ENCODE measurements around the gene SLC26A11.
"Not testable (repeated sequence)": the region's sequence is repeated elsewhere in the genome, so short reads cannot be mapped to it uniquely, and the experiment has no call there.

The SLC26A11 gene

DNA sequence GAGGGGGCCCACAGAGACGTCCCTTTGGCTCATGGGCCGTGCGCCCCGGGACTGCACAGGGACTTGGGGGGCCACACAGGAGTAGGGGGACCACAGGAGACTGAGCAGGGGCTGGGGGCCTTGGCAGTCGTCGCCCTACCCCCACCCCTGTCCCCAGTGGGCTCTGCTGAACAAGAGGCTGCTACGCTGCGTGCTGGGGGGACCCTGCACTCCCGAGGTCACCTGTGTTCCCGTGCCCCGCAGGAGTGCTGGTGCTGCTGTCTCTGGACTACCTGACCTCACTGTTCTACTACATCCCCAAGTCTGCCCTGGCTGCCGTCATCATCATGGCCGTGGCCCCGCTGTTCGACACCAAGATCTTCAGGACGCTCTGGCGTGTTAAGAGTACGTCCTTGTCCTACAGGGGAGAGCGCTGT lies 26.0 kb downstream of the SLC26A11 start:
- DNase-seq = no peak

- no peak for DNase-seq
Measured at GRCh38 chr17:80246726-80247125, 26.5 kb downstream of the SLC26A11 start.

- DNase-seq = no peak
Measured at GRCh38 chr17:80247561-80247960, 27.3 kb downstream of the SLC26A11 start.

- no peak for DNase-seq
Measured at GRCh38 chr17:80248001-80248893, 28.0 kb downstream of the SLC26A11 start.

DNA sequence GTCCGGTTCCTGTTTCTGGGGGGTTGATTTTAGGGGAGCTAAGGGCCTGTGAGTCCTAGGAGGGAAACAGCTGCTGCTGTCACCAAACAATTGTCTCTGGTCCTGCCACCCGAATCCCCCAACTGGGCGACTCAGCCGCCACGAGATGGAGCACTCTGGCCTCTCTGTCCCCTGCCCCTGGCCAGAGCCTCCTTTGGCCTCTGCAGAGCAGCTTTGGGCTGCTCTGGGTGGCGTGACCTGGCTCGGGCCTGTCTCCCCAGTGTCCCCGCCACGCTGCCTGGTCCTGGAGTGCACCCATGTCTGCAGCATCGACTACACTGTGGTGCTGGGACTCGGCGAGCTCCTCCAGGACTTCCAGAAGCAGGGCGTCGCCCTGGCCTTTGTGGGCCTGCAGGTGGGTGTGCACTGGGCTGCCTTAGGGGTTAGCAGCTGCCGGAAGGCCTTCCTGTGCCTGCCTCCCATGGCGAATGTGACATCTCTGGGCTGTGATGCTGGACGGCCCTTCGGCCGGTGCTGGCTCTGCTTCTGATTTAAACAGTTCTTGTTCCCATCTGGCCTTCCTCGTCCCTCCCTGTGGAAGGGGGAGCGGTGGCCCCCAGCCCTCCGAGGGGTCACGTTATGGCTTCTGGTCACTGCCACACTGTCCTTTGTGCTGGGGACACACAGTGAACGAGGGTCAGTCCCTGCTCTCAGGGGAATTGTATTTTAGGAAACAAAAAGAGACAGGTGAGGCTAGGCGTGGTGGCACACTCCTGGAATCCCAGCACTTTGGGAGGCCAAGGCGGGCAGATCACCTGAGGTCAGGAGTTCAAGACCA lies 28.9 kb downstream of the SLC26A11 start:
- no peak for DNase-seq

DNA sequence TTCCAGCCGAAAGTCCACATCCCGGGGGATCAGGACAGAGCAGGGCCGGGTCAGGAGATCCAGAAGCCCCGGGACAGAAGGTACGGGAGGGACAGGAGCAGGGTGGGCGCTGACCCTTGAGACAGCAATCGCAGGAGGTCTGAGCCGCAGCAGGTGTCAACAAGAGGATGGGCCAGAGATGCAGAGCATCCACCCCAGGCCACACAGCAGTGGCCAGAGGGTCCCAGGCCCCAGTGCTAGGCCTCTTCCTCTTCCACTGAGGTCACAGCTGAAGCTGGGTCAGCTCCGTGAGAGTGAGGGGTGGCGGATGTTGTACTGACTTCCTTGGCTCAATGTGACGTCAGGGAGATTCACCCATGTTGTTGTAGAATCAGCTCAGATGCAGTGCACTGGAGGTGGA lies 31.7 kb downstream of the SLC26A11 start:
- DNase-seq = no peak

GRCh38 chr17:80252871-80253270 lies 32.6 kb downstream of the SLC26A11 start:
- no peak for DNase-seq

- DNase-seq = no peak
Measured at GRCh38 chr17:80253631-80254395, 33.6 kb downstream of the SLC26A11 start.

- no peak for DNase-seq
Measured at GRCh38 chr17:80254396-80255251, 34.4 kb downstream of the SLC26A11 start.

DNA sequence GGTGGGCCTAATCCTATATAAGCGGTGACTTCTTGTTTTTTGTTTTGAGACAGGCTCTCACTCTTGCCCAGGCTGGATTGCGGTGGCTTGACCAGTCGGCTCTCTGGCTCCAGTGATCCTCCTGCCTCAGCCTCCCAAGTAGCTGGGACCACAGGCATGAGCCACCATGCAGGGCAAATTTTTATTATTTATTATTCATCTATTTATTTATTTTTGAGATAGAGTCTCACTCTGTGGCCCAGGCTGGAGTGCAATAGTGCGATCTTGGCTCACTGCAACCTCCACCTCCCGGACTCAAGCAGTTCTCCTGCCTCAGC lies 35.8 kb downstream of the SLC26A11 start:
- no peak for DNase-seq

DNA sequence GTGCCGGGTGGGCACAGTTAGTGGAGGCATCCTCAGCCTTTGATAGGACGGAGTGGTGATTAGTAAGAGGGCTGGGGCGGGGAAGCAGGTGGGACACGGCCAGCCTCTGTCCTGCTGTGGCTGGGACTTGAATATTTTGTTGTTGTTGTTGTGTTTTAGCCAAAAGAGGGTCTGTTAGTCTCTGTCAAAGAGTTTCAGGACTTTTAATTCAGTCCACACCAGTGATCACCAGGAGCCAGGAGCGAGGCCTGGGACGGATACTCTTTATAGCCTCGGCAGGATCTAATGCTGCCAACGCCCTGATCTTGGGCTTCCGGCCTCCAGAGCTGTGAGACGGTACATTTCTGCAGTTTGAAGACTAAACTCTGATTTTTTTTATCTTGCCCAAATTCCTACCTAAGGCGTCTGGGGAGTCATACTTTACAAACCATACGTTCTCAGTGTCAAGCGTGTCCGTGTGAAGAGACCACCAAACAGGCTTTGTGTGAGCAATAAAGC lies 37.5 kb downstream of the SLC26A11 start:
- no peak for DNase-seq

- not testable (repeated sequence) for DNase-seq
Measured at GRCh38 chr17:80258296-80258695, 38.1 kb downstream of the SLC26A11 start.

- DNase-seq = no peak
Measured at GRCh38 chr17:80259457-80260068, 39.3 kb downstream of the SLC26A11 start.

DNA sequence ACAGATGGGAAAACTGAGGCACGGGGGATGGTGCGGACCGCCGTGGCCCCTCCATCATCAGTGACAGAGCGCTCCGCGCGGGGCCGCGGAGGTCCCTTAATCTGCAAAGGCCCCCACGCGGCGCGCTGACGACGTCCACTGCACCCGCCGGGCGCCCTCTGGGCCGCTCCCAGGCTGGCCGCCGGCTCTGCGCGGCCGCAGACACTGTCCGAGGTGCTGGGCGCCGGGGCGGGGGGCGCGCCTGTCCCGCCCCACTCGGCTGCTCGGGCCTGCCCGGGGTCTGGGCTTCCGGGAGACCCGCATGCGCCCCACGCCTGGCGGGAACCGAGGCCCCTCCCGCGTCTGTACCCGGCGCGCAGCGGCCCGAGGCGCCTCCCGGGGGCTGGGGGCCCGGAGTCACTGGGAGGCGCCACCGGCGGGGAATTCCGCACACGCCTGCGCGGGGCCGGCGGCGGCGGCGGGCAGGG lies 39.9 kb downstream of the SLC26A11 start:
- peak in 1 of 2 experiments; percentile 30 for DNase-seq

- DNase-seq = no peak
Measured at GRCh38 chr17:80260791-80261158, 40.5 kb downstream of the SLC26A11 start, which contains the start of gene RNF213. Gene RNF213, plus strand, starts transcription at chr17:80260852. Its CDS starts 2,830 bp downstream, at chr17:80263682.

- peak in 1 of 2 experiments; percentile 40 for DNase-seq
Measured at GRCh38 chr17:80261159-80261894, 41.1 kb downstream of the SLC26A11 start.

DNA sequence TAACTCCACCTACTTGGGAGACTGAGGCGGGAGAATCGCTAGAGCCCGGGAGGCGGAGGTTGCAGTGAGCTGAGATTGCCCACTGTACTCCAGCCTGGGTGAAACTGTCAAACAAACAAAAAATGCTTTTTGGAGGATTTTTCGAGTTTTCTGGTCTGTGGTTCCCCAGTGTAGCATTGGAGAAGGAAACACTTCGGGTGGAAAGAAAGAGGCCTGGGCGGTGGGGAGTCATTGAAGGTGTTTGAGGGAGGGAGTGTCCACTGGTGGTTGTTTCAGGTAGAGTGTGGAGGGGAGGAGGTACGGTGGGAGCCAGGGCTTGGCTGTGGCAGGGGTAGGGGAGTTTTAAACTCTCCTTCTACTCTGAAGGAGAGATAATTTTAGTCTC lies 41.7 kb downstream of the SLC26A11 start:
- DNase-seq = no peak

GRCh38 chr17:80262291-80262690 lies 42.1 kb downstream of the SLC26A11 start:
- DNase-seq = no peak

GRCh38 chr17:80262775-80263244 lies 42.6 kb downstream of the SLC26A11 start:
- no peak for DNase-seq

Measured in NCI-H446 (cell line).